Spleen (tissue), 11 donors: ENCODE results near the gene AGPAT2. TPM values are rescaled to one million over a fixed set of nuclear protein-coding genes. Genes with fewer than 3 reads are reported as not detected.

Experiments used
- DNase-seq: peaks from one replicate; pipeline ENCODE4 v3.0.0-alpha.2; 2020
- H3K27ac ChIP-seq, 8 donors: fragments of 200-600 bp; sonication (generic) in 7 of 8; 1 replicate in 4 of 8; 2 replicates in 4 of 8; pipeline versions ENCODE4 v1.5.0 to v1.8.0; 2016 to 2021; ENCODE audit warnings: inconsistent platforms in 4 of 8, mild to moderate bottlenecking in 4 of 8, moderate library complexity in 1 of 8
- H3K27me3 ChIP-seq, 7 donors: fragments of 200-600 bp; sonication (generic) in 6 of 7; replicated peaks in 1 of 7; 1 replicate in 4 of 7; 2 replicates in 3 of 7; pipeline versions ENCODE4 v1.5.0 to v1.8.0; 2016 to 2021; ENCODE audit warnings: inconsistent platforms in 3 of 7, mild to moderate bottlenecking in 1 of 7
- H3K36me3 ChIP-seq, 6 donors: fragments of 200-600 bp; sonication (generic) in 5 of 6; 1 replicate in 4 of 6; 2 replicates in 2 of 6; pipeline versions ENCODE4 v1.5.0 to v1.8.0; 2016 to 2021; ENCODE audit warnings: inconsistent platforms in 2 of 6
- H3K4me1 ChIP-seq, 6 donors: fragments of 200-600 bp; sonication (generic) in 5 of 6; 1 replicate in 3 of 6; 2 replicates in 3 of 6; pipeline versions ENCODE4 v1.5.0 to v1.8.0; 2016 to 2021; ENCODE audit warnings: inconsistent platforms in 3 of 6
- H3K4me3 ChIP-seq, 8 donors: fragments of 200-600 bp; sonication (generic) in 7 of 8; 1 replicate in 4 of 8; 2 replicates in 4 of 8; pipeline versions ENCODE4 v1.5.0 to v1.8.0; 2016 to 2021; ENCODE audit warnings: inconsistent platforms in 4 of 8, mild to moderate bottlenecking in 4 of 8, moderate library complexity in 2 of 8
- H3K9me3 ChIP-seq, 8 donors: fragments of 200-600 bp; sonication (generic) in 7 of 8; 1 replicate in 4 of 8; 2 replicates in 4 of 8; pipeline versions ENCODE4 v1.5.0 to v1.8.0; 2016 to 2021; ENCODE audit warnings: inconsistent platforms in 4 of 8
- POLR2A ChIP-seq, 3 donors: fragments of 450-650 bp; IDR thresholded peaks; one replicate each; pipeline ENCODE4 v1.5.1; 2017; ENCODE audit warnings: antibody characterized with exemption in 3 of 3, mild to moderate bottlenecking in 1 of 3
- POLR2AphosphoS5 ChIP-seq, 3 donors: sonication (generic); formaldehyde crosslinking; IDR thresholded peaks; one replicate each; pipeline ENCODE4 v1.5.1; 2017; ENCODE audit warnings: antibody characterized with exemption in 3 of 3
- WGBS, 5 donors: extraction: QIAGEN DNeasy Blood & Tissue Kit in 3 of 5; methylation state at CpG; one replicate each; pipeline versions ENCODE4 v1.1.5 to v1.1.7; 2013 to 2018; 5-methylcytosine and 5-hydroxymethylcytosine counted together
- intact Hi-C: fragments of 100-400 bp; cut with DNase I; formaldehyde crosslinking; loops from one replicate; pipeline ENCODE4 v1.15.0; 2023; ENCODE audit warnings: low total_unique reads
- polyA plus RNA-seq, 3 donors: library from polyadenylated mRNA; stranded (reverse); fragments of 200-250 nt; gene quantifications; one replicate each; pipeline ENCODE4 v1.2.1, GENCODE V29; 2013
- total RNA-seq, 7 donors: library from RNA; depleted of rRNA in 3 of 7; stranded (reverse); fragments of >200 nt in 3 of 7; fragmentation: NEBNext Ultra II Directional in 4 of 7; extraction: Animal tissue kit (Norgen Biotek cat#: 25700) in 4 of 7; gene quantifications; one replicate each; pipeline versions ENCODE4 v1.1.0 to v1.2.1, GENCODE V29; 2016 to 2021
- TF ChIP-seq, protein P1 (sequence below), 11 experiments: fragments of 200-600 bp in 7 of 11; fragments of 450-650 bp in 4 of 11; sonication (generic) in 4 of 11; IDR thresholded peaks in 8 of 11; conservative IDR thresholded peaks in 3 of 11; 1 replicate in 7 of 11; 2 replicates in 4 of 11; pipeline versions ENCODE4 v1.4.0 to v1.8.0; 2016 to 2021; ENCODE audit warnings: antibody characterized with exemption in 11 of 11, inconsistent platforms in 4 of 11, mild to moderate bottlenecking in 1 of 11
- donor health status: healthy with polysubstance abuse.
- donor health status: DM: no; HTN: no; CAD: no; lungs with moderate emphysema.
- donor health status: DM: no; HTN: no; CAD: no.
- donor health status: Bipolar disorder and iron deficiency.
- donor health status: healthy.
- donor health status: DM: no; HTN: no; CAD: no.
- donor health status: DM: yes; HTN: yes; CAD: no.

The AGPAT2 gene
- total and polyA plus RNA-seq, 10 donors, result 26.9 to 47.7 (median 38.3) TPM

DNA sequence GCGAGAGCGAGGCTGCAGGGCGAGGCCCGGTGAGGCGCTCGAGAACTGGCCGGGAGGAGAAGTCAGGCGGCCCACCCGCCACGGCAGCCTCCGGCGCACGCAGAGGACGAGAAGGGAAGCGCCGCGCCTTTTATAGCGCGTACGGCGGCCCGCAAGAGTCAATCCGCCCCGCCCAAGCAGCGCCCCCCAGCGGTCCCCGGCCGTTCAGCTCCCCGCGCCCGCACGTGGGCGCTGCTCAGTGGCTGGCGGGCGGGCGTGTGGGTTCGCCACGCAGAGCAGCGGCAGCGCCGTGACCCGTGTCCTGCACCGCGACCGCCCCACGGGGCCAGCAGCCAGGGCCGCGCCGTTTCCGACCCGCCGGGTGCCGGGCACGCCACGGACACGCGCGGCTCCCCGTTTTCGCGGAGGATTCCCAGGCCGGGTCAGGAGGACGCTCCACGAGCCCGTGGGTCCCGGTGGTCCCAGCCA lies 40.9 kb upstream of the AGPAT2 start:
- peak; percentile 96 for DNase-seq
- H3K4me1 ChIP-seq, result peaks cover 17 to 66% (median 55%) of the 10 kb centered on the region in 6 donors
- intact Hi-C loops, result no loop called here
- H3K27ac ChIP-seq, result peak overlapping the region; percentile 58 to 90 (median 82)
- WGBS, 5 donors, result 0 to 1% (median 0%) methylated on average over 9 to 66 of the region's 66 CpGs
- H3K36me3 ChIP-seq, result peaks cover 6 to 37% (median 31%) of the 10 kb centered on the region in 6 donors
- peak; percentile 98 to 99 (median 99) for TF ChIP-seq POLR2A (IDR thresholded peaks at IDR 0.05)
- TF ChIP-seq POLR2AphosphoS5 (IDR thresholded peaks at IDR 0.05), result peak; percentile 100
- TF ChIP-seq, protein P1, sequence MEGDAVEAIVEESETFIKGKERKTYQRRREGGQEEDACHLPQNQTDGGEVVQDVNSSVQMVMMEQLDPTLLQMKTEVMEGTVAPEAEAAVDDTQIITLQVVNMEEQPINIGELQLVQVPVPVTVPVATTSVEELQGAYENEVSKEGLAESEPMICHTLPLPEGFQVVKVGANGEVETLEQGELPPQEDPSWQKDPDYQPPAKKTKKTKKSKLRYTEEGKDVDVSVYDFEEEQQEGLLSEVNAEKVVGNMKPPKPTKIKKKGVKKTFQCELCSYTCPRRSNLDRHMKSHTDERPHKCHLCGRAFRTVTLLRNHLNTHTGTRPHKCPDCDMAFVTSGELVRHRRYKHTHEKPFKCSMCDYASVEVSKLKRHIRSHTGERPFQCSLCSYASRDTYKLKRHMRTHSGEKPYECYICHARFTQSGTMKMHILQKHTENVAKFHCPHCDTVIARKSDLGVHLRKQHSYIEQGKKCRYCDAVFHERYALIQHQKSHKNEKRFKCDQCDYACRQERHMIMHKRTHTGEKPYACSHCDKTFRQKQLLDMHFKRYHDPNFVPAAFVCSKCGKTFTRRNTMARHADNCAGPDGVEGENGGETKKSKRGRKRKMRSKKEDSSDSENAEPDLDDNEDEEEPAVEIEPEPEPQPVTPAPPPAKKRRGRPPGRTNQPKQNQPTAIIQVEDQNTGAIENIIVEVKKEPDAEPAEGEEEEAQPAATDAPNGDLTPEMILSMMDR (IDR thresholded peaks at IDR 0.05 in 8 of 11, conservative IDR thresholded peaks at IDR 0.05 in 3 of 11), result peak; percentile 92 to 98 (median 97)
- no peaks in the 10 kb centered on the region for H3K9me3 ChIP-seq
- peaks cover 0 to 10% (median 0%) of the 10 kb centered on the region in 7 donors for H3K27me3 ChIP-seq
- peak overlapping the region; percentile 77 to 97 (median 88) for H3K4me3 ChIP-seq

DNA sequence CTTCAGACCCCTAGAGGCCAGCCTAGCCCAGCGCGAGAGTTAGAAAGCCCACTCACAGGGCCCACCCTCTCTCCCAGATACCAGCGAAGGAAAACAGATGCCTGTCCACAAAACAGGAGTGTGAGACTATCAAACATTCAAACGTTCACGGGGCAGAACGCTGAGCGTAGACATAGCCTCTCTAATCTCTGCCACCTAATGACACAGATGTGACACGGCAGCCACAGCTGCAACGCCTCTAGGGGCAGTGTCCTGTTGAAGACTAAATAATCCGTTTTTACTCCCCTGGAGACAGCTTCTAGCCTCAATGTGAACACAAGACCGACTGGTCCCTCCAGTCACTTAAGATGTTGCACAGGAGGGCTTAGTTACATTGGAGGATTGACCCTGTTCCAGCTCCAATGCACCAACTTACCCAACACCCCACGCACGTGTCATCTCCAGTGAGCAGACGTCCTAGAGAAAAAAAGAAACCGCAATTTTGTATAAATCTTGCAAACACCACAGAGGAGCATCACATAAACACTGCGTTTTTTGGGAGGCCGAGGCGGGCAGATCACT lies 39.5 kb upstream of the AGPAT2 start:
- DNase-seq, result no peak
- peak overlapping the region in 4 of 8 donors; percentile 33 to 90 (median 84) for H3K27ac ChIP-seq
- TF ChIP-seq POLR2AphosphoS5 (IDR thresholded peaks at IDR 0.05) (no peak), POLR2A (IDR thresholded peaks at IDR 0.05) (no peak)
- TF ChIP-seq, protein P1 (IDR thresholded peaks at IDR 0.05 in 8 of 11, conservative IDR thresholded peaks at IDR 0.05 in 3 of 11), result peak in 9 of 11 experiments; percentile 14 to 61 (median 43)
- no peaks in the 10 kb centered on the region for H3K9me3 ChIP-seq
- H3K4me3 ChIP-seq, result peak overlapping the region; percentile 77 to 97 (median 88)
- peaks cover 0 to 10% (median 0%) of the 10 kb centered on the region in 7 donors for H3K27me3 ChIP-seq
- intact Hi-C loops, result no loop called here
- H3K36me3 ChIP-seq, result peaks cover 6 to 51% (median 45%) of the 10 kb centered on the region in 6 donors
- H3K4me1 ChIP-seq, result peaks cover 17 to 80% (median 66%) of the 10 kb centered on the region in 6 donors
- WGBS, 5 donors, result 13 to 20% (median 14%) methylated on average over 16 to 18 of the region's 18 CpGs

DNA sequence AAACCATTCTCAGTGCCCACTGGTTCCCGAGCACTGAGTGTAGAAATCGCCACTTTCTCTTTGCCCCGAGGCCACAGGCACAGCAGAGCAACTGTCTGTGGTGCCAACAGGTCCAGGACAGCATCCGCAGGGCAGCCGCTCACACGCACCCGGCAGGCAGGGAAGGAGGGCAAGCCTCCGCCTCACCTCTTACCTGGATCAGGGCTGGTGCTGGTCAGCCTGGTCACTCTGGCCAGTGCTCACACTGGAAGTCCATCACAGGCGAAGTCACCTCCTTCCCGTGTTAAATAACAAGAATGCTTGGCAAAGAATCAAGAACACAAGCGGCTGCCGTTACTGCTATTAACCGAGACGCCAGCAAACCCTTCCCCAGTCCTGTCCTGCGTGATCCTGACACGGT lies 38.9 kb upstream of the AGPAT2 start:
- Histone ChIP-seq H3K9me3 (no peaks in the 10 kb centered on the region), H3K4me3 (peak overlapping the region in 7 of 8 donors; percentile 77 to 97 (median 87)), H3K36me3 (peaks cover 6 to 57% (median 49%) of the 10 kb centered on the region in 6 donors), H3K27ac (peak overlapping the region in 1 of 8 donors; percentile 33), H3K27me3 (peaks cover 0 to 10% (median 0%) of the 10 kb centered on the region in 7 donors), H3K4me1 (peaks cover 17 to 86% (median 72%) of the 10 kb centered on the region in 6 donors)
- TF ChIP-seq, protein P1 (IDR thresholded peaks at IDR 0.05 in 8 of 11, conservative IDR thresholded peaks at IDR 0.05 in 3 of 11), result no peak
- TF ChIP-seq POLR2A (IDR thresholded peaks at IDR 0.05) (no peak), POLR2AphosphoS5 (IDR thresholded peaks at IDR 0.05) (peak in 2 of 3 donors; percentile 36 to 66)
- intact Hi-C loops, result no loop called here
- WGBS, 5 donors, result 58 to 75% (median 71%) methylated on average over 13 to 16 of the region's 16 CpGs
- DNase-seq, result no peak

DNA sequence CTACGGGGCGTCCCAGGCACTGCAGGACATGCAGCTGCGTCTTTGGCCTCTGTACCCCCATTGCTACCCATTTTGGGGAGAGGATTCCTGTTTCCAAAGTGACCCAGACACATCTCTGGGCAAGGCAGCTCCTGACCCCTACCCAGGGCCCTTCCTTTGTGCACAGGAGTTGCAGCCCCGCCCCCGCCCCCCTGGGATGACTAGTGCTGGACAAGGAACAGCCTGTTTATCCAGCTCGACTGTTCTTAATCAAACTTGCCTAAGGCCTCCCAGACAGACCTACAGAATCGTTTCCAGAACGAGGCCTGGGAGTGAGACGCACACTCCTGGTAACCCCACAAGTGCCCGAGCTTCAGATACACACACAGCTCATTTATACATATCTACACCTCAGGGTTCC lies 38.4 kb upstream of the AGPAT2 start:
- DNase-seq, result no peak
- peaks cover 6 to 62% (median 50%) of the 10 kb centered on the region in 6 donors for H3K36me3 ChIP-seq
- H3K9me3 ChIP-seq, result no peaks in the 10 kb centered on the region
- peak overlapping the region in 3 of 8 donors; percentile 77 to 96 (median 87) for H3K4me3 ChIP-seq
- peaks cover 0 to 10% (median 0%) of the 10 kb centered on the region in 7 donors for H3K27me3 ChIP-seq
- TF ChIP-seq POLR2A (IDR thresholded peaks at IDR 0.05) (no peak), POLR2AphosphoS5 (IDR thresholded peaks at IDR 0.05) (no peak)
- TF ChIP-seq, protein P1 (IDR thresholded peaks at IDR 0.05 in 8 of 11, conservative IDR thresholded peaks at IDR 0.05 in 3 of 11), result no peak
- intact Hi-C loops, result no loop called here
- peaks cover 17 to 91% (median 77%) of the 10 kb centered on the region in 6 donors for H3K4me1 ChIP-seq
- WGBS, 5 donors, result 73 to 89% (median 78%) methylated on average over 7 to 10 of the region's 10 CpGs
- H3K27ac ChIP-seq, result peak overlapping the region in 1 of 8 donors; percentile 33
